GM12878 (cell line): ENCODE data around the gene S1PR1. TPM values are rescaled to one million over a fixed set of nuclear protein-coding genes. Genes with fewer than 3 reads are reported as not detected.

Experiments used
- ATAC-seq: fragments of 200-7000 bp; cut with Tn5 transposase; 3 replicates; pipeline ENCODE4 v1.9.1; 2020; ENCODE audit warnings: mild to moderate bottlenecking, moderate library complexity
- BruUV-seq: library from RNA; stranded (reverse); fragments of 400-500 nt; replicated peaks from 2 replicates; lab custom pipeline; 2021; lab: Mats Ljungman, UMichigan
- CTCF ChIA-PET: fragments of 300-600 bp; sonication (Branson Sonifier 250); formaldehyde crosslinking; extraction: SDS; loops from one replicate; lab custom pipeline; 2021; ENCODE audit warnings: inconsistent platforms; lab: Yijun Ruan, JAX
- POLR2A ChIA-PET: fragments of 350-600 bp; formaldehyde crosslinking; extraction: SDS; loops from one replicate; lab custom pipeline; 2021; ENCODE audit warnings: inconsistent platforms; lab: Charles Lee
- RAD21 ChIA-PET: fragments of 300-600 bp; sonication (Branson Sonifier 250); formaldehyde crosslinking; loops from one replicate; lab custom pipeline; 2023; ENCODE audit warnings: antibody characterized with exemption; ENCODE audit not compliant: unreplicated experiment; lab: Charles Lee
- SMC1A ChIA-PET: fragments of 300-600 bp; sonication (Branson Sonifier 250); formaldehyde crosslinking; loops from one replicate; lab custom pipeline; 2023; ENCODE audit not compliant: unreplicated experiment, uncharacterized antibody; lab: Charles Lee
- DNase-seq: peaks from one replicate; pipeline ENCODE4 v3.0.0-alpha.2; 2011; ENCODE audit warnings: low read depth, low spot score
- FAIRE-seq: peaks from 3 replicates; lab custom pipeline; 2011; peaks lifted over from hg19 to GRCh38; lab: Jason Lieb, UNC
- H2AFZ ChIP-seq: 2 replicates; pipeline ENCODE4 v1.6.0; 2011; ENCODE audit warnings: low read depth, low read length, control low read depth; ENCODE audit not compliant: control insufficient read depth
- H3K27ac ChIP-seq: 2 replicates; pipeline ENCODE4 v1.5.1; 2011; ENCODE audit warnings: control low read depth; ENCODE audit not compliant: control insufficient read depth, insufficient read depth
- H3K27me3 ChIP-seq, 2 experiments: replicated peaks in 1 of 2; 2 replicates each; pipeline versions ENCODE4 v1.6.0 to v1.6.1; 2011; ENCODE audit warnings: low read length in 1 of 2; ENCODE audit not compliant: control insufficient read depth in 2 of 2, insufficient read depth in 2 of 2
- H3K36me3 ChIP-seq, 2 experiments: 2 replicates each; pipeline ENCODE4 v1.5.1; 2011; ENCODE audit warnings: low read length in 1 of 2; ENCODE audit not compliant: control insufficient read depth in 2 of 2, insufficient read depth in 2 of 2
- H3K4me1 ChIP-seq: 2 replicates; pipeline ENCODE4 v1.6.1; 2011; ENCODE audit warnings: mild to moderate bottlenecking, low read length, moderate library complexity, mixed read lengths; ENCODE audit not compliant: control insufficient read depth, insufficient read depth
- H3K4me2 ChIP-seq: 2 replicates; pipeline ENCODE4 v1.6.0; 2011; ENCODE audit warnings: control low read depth; ENCODE audit not compliant: control insufficient read depth, insufficient read depth
- H3K4me3 ChIP-seq: fragments of 200-600 bp; sonication (generic); 2 replicates; pipeline ENCODE4 v1.5.1; 2016
- H3K79me2 ChIP-seq: 2 replicates; pipeline ENCODE4 v1.6.0; 2011; ENCODE audit warnings: low read length; ENCODE audit not compliant: control insufficient read depth, insufficient read depth
- H3K9ac ChIP-seq: 2 replicates; pipeline ENCODE4 v1.8.0; 2011; ENCODE audit warnings: low read length, control low read depth, mixed read lengths; ENCODE audit not compliant: control insufficient read depth, insufficient read depth
- H3K9me3 ChIP-seq: replicated peaks from 3 replicates; pipeline ENCODE4 v1.5.1; 2011; ENCODE audit warnings: mild to moderate bottlenecking, low read length; ENCODE audit not compliant: control insufficient read depth, insufficient read depth
- H4K20me1 ChIP-seq: 2 replicates; pipeline ENCODE4 v1.6.0; 2011; ENCODE audit not compliant: control insufficient read depth, insufficient read depth
- CREM ChIP-seq: IDR thresholded peaks from 2 replicates; pipeline ENCODE4 v1.6.1; 2014; ENCODE audit warnings: antibody characterized with exemption, low read depth
- FOXK2 ChIP-seq: fragments of 450-650 bp; IDR thresholded peaks from 2 replicates; pipeline ENCODE4 v1.6.1; 2017; ENCODE audit warnings: mild to moderate bottlenecking, moderate library complexity
- HCFC1 ChIP-seq: fragments of 150-350 bp; IDR thresholded peaks from 2 replicates; pipeline ENCODE4 v1.6.1; 2014; ENCODE audit warnings: low read length
- IRF5 ChIP-seq: fragments of 450-650 bp; IDR thresholded peaks from 2 replicates; pipeline ENCODE4 v1.6.1; 2017; ENCODE audit warnings: borderline replicate concordance
- MTA2 ChIP-seq: fragments of 450-650 bp; IDR thresholded peaks from 2 replicates; pipeline ENCODE4 v1.6.1; 2016; ENCODE audit warnings: low read depth, mild to moderate bottlenecking, moderate library complexity
- MYC ChIP-seq: IDR thresholded peaks from 2 replicates; pipeline ENCODE4 v1.6.1; 2011; ENCODE audit warnings: mild to moderate bottlenecking, low read length, moderate library complexity, inconsistent platforms; ENCODE audit not compliant: insufficient read depth, insufficient replicate concordance, insufficient read length, severe bottlenecking
- PRDM15 ChIP-seq: fragments of 450-650 bp; formaldehyde crosslinking; IDR thresholded peaks from 2 replicates; pipeline ENCODE4 v1.4.0; 2020; ENCODE audit warnings: mild to moderate bottlenecking, moderate library complexity
- YY1 ChIP-seq: IDR thresholded peaks from 2 replicates; pipeline ENCODE4 v1.6.1; 2011; ENCODE audit warnings: low read depth, mild to moderate bottlenecking, low read length
- WGBS: methylation state at CpG from one replicate; pipeline ENCODE4 v1.1.6; 2016; ENCODE audit warnings: low lambda C conversion rate; ENCODE audit not compliant: insufficient replicate concordance, insufficient coverage; ENCODE audit errors: missing lambda C conversion rate; 5-methylcytosine and 5-hydroxymethylcytosine counted together
- in situ Hi-C: fragments of 300-500 bp; cut with MboI; formaldehyde crosslinking; loops from 9 replicates; pipeline ENCODE4 v1.14.3; 2018; ENCODE audit warnings: mixed read lengths
- intact Hi-C: fragments of 100-400 bp; cut with micrococcal nuclease; formaldehyde crosslinking; loops from one replicate; pipeline ENCODE4 v1.14.2; 2022; ENCODE audit not compliant: unreplicated experiment
- polyA plus RNA-seq, 11 experiments: library from polyadenylated mRNA; depleted of rRNA in 4 of 11; unstranded in 6 of 11; stranded (reverse) in 5 of 11; fragments of >200 nt; fragmentation: Nextera tagmentation in 4 of 11; fragmentation: Illumina TruSeq in 1 of 11; extraction: Ambion mirVana in 4 of 11; extraction: Trizol in 1 of 11; gene quantifications; 1 replicate in 1 of 11; 2 replicates in 10 of 11; pipeline versions ENCODE4 v1.2.1 to v1.2.3, GENCODE V29; 2011 to 2016; ENCODE audit warnings: inconsistent platforms in 2 of 11, missing spikeins in 2 of 11, low read depth in 1 of 11
- total RNA-seq, 4 experiments: library from RNA; depleted of rRNA in 3 of 4; stranded (reverse); fragments of >200 nt in 3 of 4; fragmentation: Illumina TruSeq in 1 of 4; extraction: Trizol in 1 of 4; gene quantifications; 2 replicates each; pipeline versions ENCODE4 v1.2.1 to v1.2.3, GENCODE V29; 2013 to 2021
- TF ChIP-seq, protein P1 (sequence below): IDR thresholded peaks from 2 replicates; pipeline ENCODE4 v1.6.1; 2011; ENCODE audit warnings: borderline replicate concordance, low read depth, mild to moderate bottlenecking, moderate library complexity, mixed read lengths, low read length; ENCODE audit not compliant: insufficient read depth; ENCODE audit errors: extremely low read length

The S1PR1 gene
- total and polyA plus RNA-seq, 10 of the 15 experiments (the other 5 are each of a cell fraction or from before 2014, with no cell fraction given), result 3.8 to 59.4 (median 30.7) TPM

DNA sequence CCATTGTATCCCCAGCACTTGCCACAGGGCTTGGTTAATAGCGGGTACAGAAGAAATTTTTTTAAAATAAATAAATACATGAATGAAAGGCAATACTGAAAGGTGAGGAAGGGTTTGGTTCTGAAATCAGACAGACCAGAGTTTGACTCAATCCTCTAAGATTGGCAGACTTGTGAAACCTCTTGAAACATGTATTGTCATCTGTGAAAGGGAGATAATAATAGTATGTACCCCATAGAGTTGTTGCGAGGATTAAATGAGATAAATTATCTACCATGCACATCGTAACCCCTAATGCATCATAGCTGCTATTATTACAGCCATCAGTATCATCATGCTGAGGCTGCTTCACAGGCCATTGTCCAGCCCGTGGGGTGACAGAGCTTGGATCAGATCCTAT, 41.4 kb downstream of the S1PR1 start (continued):
- TF ChIP-seq PRDM15 (CRISPR knock-in tag), result no peak
- no peak for TF ChIP-seq CREM
- TF ChIP-seq HCFC1, result no peak
- TF ChIP-seq MYC, result no peak
- TF ChIP-seq MTA2, result no peak
- TF ChIP-seq IRF5, result no peak
- no peak for TF ChIP-seq FOXK2

DNA sequence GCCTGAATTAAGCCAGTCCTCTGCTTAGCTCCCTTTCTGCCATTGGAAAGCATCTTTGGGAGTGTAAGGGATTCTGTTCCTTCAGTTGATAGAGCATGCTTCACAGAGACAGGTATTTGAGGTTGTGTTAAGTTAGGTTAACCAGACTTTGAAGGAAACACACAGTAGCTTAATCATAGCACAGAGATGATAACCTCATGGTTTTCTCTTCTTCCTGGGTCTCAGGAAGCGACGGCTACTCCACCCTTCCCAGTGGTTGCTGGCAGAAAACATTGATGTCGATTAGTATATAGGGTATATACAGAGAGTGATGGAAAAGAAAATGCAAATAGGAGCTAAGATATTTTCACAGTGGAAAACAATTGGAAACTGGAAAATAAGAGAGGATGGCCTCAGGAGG, 42.0 kb downstream of the S1PR1 start:
- Histone ChIP-seq H3K9ac (no peak overlapping the region), H3K36me3 (no peaks in the 10 kb centered on the region), H3K27me3 (no peaks in the 10 kb centered on the region; a peak in 1 of 4 replicates), H3K79me2 (no peaks in the 10 kb centered on the region), H3K27ac (no peak overlapping the region), H2AFZ (no peak overlapping the region), H3K9me3 (no peaks in the 10 kb centered on the region), H3K4me3 (no peak overlapping the region), H3K4me1 (no peaks in the 10 kb centered on the region), H4K20me1 (no peaks in the 10 kb centered on the region), H3K4me2 (no peak overlapping the region)
- TF ChIP-seq, protein P1, sequence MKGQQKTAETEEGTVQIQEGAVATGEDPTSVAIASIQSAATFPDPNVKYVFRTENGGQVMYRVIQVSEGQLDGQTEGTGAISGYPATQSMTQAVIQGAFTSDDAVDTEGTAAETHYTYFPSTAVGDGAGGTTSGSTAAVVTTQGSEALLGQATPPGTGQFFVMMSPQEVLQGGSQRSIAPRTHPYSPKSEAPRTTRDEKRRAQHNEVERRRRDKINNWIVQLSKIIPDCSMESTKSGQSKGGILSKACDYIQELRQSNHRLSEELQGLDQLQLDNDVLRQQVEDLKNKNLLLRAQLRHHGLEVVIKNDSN, result no peak
- no peak for TF ChIP-seq YY1
- CTCF ChIA-PET, result interaction anchor here (1.5 to 4.2 kb wide), 2 partner anchors 11 to 40 kb away, joined by 5 to 44 read pairs; no protein-coding TSS in a partner anchor
- BruUV-seq, result no TSS peak
- RAD21 ChIA-PET, result interaction anchor here (0.9 to 1.4 kb wide), 2 partner anchors 8 to 12 kb away, joined by 5 read pairs; no protein-coding TSS in a partner anchor
- ATAC-seq, result no peak
- in situ Hi-C loops (no loop called here), intact Hi-C loops (no loop called here)
- peak; percentile 7 for FAIRE-seq
- SMC1A ChIA-PET, result interaction anchor here (0.7 to 2.6 kb wide), 6 partner anchors 9 to 321 kb away, joined by 3 to 13 read pairs (median 4); no protein-coding TSS in a partner anchor
- POLR2A ChIA-PET, result interaction anchor here (1.4 kb wide), 1 partner anchor 9 kb away, joined by 3 read pairs; no protein-coding TSS in a partner anchor
- WGBS, result 70% methylated on average over 3 of the region's 3 CpGs
- no peak for DNase-seq
